BE2C (cell line): ENCODE measurements around the gene ATP10B.
A peak's percentile ranks its signal among the peaks of the same experiment; 100 is the strongest.

ENCODE experiments used
- DNase-seq: peaks from one replicate; pipeline ENCODE4 v3.0.0-alpha.2; 2020
- H3K27me3 ChIP-seq: fragments of 250-450 bp; sonication (Bioruptor Pico); 2 replicates; pipeline ENCODE4 v1.5.1; 2020; ENCODE audit warnings: mild to moderate bottlenecking
- H3K36me3 ChIP-seq: fragments of 250-450 bp; sonication (Bioruptor Pico); 2 replicates; pipeline ENCODE4 v1.5.1; 2020; ENCODE audit warnings: mild to moderate bottlenecking
- H3K4me1 ChIP-seq: fragments of 250-450 bp; sonication (Bioruptor Pico); 2 replicates; pipeline ENCODE4 v1.5.1; 2020
- H3K4me3 ChIP-seq: 2 replicates; pipeline ENCODE4 v1.5.1; 2011; ENCODE audit warnings: low read depth, low read length
- H3K9me3 ChIP-seq: fragments of 250-450 bp; sonication (Bioruptor Pico); 2 replicates; pipeline ENCODE4 v1.5.1; 2020
- TF ChIP-seq, protein P1 (sequence below): IDR thresholded peaks from 2 replicates; pipeline ENCODE4 v1.5.1; 2012; ENCODE audit warnings: mild to moderate bottlenecking, low read depth, low read length

The ATP10B gene

DNA sequence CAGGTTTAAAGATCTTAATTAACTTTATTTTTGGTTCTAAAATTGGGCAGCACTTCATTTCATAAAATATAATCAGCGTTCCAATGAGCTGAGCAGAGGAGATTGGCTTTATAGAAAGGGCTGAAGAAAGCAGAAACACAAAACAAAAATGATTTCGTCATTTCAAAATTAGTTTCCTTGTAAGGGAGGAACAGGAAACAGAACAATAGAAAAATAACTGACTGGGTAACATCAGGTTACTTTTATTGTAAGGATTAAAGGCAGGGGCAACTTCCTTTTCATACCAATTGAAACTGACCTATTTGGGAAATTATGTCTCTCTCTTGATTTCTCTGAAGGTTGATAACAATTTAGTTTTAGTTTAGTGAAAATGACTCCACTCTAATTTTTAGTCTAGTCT lies 157.1 kb downstream of the ATP10B start:
- no peak for DNase-seq
- H3K4me3 ChIP-seq = no peak overlapping the region
- no peaks in the 10 kb centered on the region; the same call in 1 of the 2 replicates for H3K27me3 ChIP-seq
- no peaks in the 10 kb centered on the region for H3K9me3 ChIP-seq
- no peaks in the 10 kb centered on the region for H3K36me3 ChIP-seq
- H3K4me1 ChIP-seq = no peaks in the 10 kb centered on the region
- TF ChIP-seq, protein P1, sequence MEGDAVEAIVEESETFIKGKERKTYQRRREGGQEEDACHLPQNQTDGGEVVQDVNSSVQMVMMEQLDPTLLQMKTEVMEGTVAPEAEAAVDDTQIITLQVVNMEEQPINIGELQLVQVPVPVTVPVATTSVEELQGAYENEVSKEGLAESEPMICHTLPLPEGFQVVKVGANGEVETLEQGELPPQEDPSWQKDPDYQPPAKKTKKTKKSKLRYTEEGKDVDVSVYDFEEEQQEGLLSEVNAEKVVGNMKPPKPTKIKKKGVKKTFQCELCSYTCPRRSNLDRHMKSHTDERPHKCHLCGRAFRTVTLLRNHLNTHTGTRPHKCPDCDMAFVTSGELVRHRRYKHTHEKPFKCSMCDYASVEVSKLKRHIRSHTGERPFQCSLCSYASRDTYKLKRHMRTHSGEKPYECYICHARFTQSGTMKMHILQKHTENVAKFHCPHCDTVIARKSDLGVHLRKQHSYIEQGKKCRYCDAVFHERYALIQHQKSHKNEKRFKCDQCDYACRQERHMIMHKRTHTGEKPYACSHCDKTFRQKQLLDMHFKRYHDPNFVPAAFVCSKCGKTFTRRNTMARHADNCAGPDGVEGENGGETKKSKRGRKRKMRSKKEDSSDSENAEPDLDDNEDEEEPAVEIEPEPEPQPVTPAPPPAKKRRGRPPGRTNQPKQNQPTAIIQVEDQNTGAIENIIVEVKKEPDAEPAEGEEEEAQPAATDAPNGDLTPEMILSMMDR = no peak

DNA sequence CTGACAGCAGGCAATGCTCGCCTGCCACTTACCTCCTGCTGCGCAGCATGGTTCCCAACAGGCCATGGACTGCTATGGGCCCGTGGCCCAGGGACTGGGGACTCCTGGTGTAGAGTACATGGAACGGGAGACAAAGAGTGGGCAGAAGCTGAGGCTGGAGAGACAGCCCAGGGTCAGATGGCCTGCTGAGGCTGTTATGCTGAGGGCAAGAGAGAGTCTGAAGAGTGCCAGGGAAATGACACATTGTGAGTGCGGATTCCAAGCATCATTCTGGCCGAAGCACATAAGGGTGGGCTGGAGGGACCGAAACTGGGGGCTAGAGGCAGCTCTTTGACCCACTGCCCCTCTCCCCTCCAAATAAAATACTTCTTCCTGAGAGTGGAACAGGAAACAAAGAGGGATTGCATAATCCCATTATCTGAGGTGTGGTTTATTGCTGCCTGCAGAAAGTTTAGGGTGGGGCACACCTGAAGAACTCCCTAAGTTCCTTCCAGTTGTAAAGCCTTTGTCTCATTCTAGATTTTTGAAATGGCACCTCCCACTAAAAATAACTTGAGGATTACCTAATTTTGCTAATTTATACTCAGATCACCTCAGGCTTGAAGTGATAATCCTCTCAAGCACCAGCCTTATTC lies 158.1 kb downstream of the ATP10B start:
- Histone ChIP-seq H3K9me3 (no peaks in the 10 kb centered on the region), H3K27me3 (no peaks in the 10 kb centered on the region; the same call in 1 of the 2 replicates), H3K4me1 (no peaks in the 10 kb centered on the region), H3K36me3 (no peaks in the 10 kb centered on the region), H3K4me3 (no peak overlapping the region)
- DNase-seq = no peak
- TF ChIP-seq, protein P1 = no peak

DNA sequence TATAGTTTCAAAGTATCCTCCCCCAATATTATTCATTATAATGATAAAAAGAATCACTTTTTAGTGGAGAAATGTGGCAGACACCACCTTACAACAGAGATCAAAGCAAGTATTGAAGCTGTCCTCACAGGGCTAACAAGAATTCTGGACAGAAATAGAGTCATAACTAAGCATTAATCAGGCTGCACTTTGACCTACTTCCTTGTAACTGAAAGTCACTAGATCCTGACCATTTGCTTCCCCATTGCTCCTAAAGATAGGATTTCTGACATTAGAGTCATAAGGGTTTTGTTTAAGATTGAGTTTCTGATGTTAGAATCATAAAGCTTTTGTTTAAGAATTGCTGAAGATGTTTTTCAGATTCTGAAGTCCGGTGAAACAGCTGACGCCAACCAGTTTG lies 159.7 kb downstream of the ATP10B start:
- no peak overlapping the region for H3K4me3 ChIP-seq
- TF ChIP-seq, protein P1 = no peak
- H3K36me3 ChIP-seq = no peaks in the 10 kb centered on the region
- no peak for DNase-seq
- H3K4me1 ChIP-seq = no peaks in the 10 kb centered on the region
- no peaks in the 10 kb centered on the region; the same call in 1 of the 2 replicates for H3K27me3 ChIP-seq
- H3K9me3 ChIP-seq = no peaks in the 10 kb centered on the region

DNA sequence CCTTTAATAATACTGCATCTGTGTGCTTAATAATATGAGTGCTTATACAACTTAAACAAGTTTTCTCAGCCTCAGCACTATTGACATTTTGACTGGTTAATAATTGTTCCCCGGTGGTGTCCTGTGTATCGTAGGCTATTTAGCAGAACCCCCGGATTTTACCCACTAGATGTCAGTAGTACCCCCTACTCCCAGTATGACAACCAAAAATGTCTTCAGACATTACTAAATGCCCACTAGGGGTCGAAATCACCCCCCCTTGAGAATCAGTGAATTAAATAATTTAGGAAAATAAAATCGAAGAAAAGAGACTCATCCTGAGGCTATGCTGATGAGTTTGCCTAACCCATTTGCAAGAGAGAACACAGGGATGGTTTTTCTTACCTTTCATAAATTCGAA lies 166.3 kb downstream of the ATP10B start:
- Histone ChIP-seq H3K36me3 (no peaks in the 10 kb centered on the region), H3K9me3 (no peaks in the 10 kb centered on the region), H3K4me3 (no peak overlapping the region), H3K4me1 (no peaks in the 10 kb centered on the region), H3K27me3 (no peaks in the 10 kb centered on the region)
- no peak for DNase-seq
- TF ChIP-seq, protein P1 = peak; percentile 30

DNA sequence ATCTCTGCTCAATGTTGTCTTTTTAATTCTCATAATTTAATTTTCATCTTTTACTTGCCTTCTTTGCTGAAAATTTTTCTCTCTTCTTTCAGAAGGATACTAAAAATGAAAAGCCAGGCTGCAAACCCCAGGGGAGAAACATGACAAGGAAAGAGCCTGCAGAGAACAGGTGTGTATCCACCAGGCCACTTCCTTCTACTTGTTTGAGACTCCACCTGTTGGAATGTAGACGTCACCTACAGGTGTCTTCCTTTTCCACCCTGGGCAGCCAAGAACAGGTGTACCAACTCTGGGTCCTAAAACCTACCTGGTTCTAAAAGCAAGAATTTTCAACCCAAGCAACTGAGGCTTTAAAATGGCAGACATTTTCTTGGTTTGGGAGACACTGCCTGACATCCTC lies 166.8 kb downstream of the ATP10B start:
- Histone ChIP-seq H3K27me3 (no peaks in the 10 kb centered on the region), H3K9me3 (no peaks in the 10 kb centered on the region), H3K4me1 (no peaks in the 10 kb centered on the region), H3K4me3 (no peak overlapping the region), H3K36me3 (no peaks in the 10 kb centered on the region)
- TF ChIP-seq, protein P1 = no peak
- DNase-seq = no peak

DNA sequence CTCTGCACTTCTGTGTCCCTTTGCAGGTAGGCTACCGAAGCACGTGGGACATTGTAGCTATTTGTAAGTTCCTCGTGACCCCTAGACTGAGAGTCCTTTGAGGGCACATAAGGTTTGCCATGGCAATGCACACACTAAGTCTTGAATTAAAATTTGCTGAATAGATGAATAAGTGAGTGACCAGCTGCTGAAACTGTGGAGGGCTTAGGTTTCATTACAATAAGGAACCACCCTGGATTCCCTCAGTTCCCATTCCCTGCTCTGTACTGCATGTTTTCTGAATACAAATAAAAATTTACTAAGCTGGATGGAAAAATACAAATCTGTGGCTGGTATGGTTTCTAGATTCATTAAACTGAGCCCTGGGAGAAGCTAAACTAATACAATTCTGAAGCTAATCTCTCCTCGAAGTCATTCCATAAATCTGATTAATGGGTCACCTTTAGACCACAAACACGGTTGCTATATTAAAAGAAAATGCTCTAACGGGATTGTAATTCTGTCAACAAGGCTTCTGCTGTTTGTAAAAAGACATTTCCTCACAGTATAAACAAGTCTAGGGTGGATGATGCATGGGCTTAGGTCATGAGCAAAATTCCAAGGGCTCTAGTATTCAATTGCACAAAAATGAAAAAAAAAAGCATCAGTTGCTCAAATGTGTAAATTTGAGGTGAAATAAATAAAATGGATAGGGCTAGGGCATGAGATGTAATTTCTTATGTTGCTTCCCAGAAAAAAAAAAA lies 172.3 kb downstream of the ATP10B start:
- DNase-seq = no peak
- H3K4me1 ChIP-seq = no peaks in the 10 kb centered on the region
- no peaks in the 10 kb centered on the region for H3K36me3 ChIP-seq
- no peaks in the 10 kb centered on the region for H3K9me3 ChIP-seq
- no peak overlapping the region for H3K4me3 ChIP-seq
- H3K27me3 ChIP-seq = no peaks in the 10 kb centered on the region
- TF ChIP-seq, protein P1 = no peak
